GM19240 (cell line): ENCODE results near the gene C20orf141.
"Not testable (repeated sequence)": the region's sequence is repeated elsewhere in the genome, so short reads cannot be mapped to it uniquely, and the experiment has no call there.

ENCODE experiments used
- DNase-seq: peaks from one replicate; pipeline ENCODE4 v3.0.0; 2011; ENCODE audit warnings: low spot score; ENCODE audit not compliant: insufficient read length

C20orf141 gene

GRCh38 chr20:2814587-2815051, at the start of gene C20orf141:
TSS of gene C20orf141 (plus strand) at chr20:2814987. CDS start at chr20:2815185, 198 bp downstream.
- DNase-seq: no peak

- DNase-seq: no peak
These were observed 46.8 kb upstream of the C20orf141 start for GRCh38 chr20:2767768-2768631.

- no peak for DNase-seq
These were observed 46.2 kb upstream of the C20orf141 start for GRCh38 chr20:2768632-2769015.

GRCh38 chr20:2770091-2770490, 44.7 kb upstream of the C20orf141 start:
- not testable (repeated sequence) for DNase-seq

- no peak for DNase-seq
These were observed 43.1 kb upstream of the C20orf141 start for GRCh38 chr20:2771631-2772080.

GRCh38 chr20:2773812-2774211, 41.0 kb upstream of the C20orf141 start:
- no peak for DNase-seq

- DNase-seq: no peak
These were observed 39.6 kb upstream of the C20orf141 start for GRCh38 chr20:2775139-2775538.

- DNase-seq: no peak
These were observed 36.0 kb upstream of the C20orf141 start for GRCh38 chr20:2778602-2779321.

GRCh38 chr20:2780948-2781347, 33.8 kb upstream of the C20orf141 start:
- DNase-seq: no peak

- DNase-seq: no peak
These were observed 30.8 kb upstream of the C20orf141 start for GRCh38 chr20:2783908-2784566.

GRCh38 chr20:2793471-2793870, 21.3 kb upstream of the C20orf141 start:
- no peak for DNase-seq

GRCh38 chr20:2794202-2794748, 20.5 kb upstream of the C20orf141 start:
- no peak for DNase-seq

GRCh38 chr20:2794866-2795447, 19.8 kb upstream of the C20orf141 start:
- no peak for DNase-seq

- no peak for DNase-seq
These were observed 19.3 kb upstream of the C20orf141 start for GRCh38 chr20:2795451-2795850.

GRCh38 chr20:2796011-2796660, 18.7 kb upstream of the C20orf141 start:
- no peak for DNase-seq

- no peak for DNase-seq
These were observed 17.4 kb upstream of the C20orf141 start for GRCh38 chr20:2797136-2797983.

GRCh38 chr20:2798095-2798805, 16.5 kb upstream of the C20orf141 start:
- no peak for DNase-seq

GRCh38 chr20:2798814-2799213, 16.0 kb upstream of the C20orf141 start:
- DNase-seq: no peak

GRCh38 chr20:2799271-2799670, 15.5 kb upstream of the C20orf141 start:
- DNase-seq: no peak
